ENCODE data around the gene CTU2.

Gene CTU2

GRCh38 chr16:88681084-88681680 lies 25.1 kb upstream of the CTU2 start:
- TF ChIP-seq, protein P1, sequence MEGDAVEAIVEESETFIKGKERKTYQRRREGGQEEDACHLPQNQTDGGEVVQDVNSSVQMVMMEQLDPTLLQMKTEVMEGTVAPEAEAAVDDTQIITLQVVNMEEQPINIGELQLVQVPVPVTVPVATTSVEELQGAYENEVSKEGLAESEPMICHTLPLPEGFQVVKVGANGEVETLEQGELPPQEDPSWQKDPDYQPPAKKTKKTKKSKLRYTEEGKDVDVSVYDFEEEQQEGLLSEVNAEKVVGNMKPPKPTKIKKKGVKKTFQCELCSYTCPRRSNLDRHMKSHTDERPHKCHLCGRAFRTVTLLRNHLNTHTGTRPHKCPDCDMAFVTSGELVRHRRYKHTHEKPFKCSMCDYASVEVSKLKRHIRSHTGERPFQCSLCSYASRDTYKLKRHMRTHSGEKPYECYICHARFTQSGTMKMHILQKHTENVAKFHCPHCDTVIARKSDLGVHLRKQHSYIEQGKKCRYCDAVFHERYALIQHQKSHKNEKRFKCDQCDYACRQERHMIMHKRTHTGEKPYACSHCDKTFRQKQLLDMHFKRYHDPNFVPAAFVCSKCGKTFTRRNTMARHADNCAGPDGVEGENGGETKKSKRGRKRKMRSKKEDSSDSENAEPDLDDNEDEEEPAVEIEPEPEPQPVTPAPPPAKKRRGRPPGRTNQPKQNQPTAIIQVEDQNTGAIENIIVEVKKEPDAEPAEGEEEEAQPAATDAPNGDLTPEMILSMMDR (IDR thresholded peaks at IDR 0.05; ENCODE audit: control insufficient read depth, extremely low read depth, insufficient read depth) = peak; percentile 69
- no peak for DNase-seq (ENCODE audit: low read depth)
- no peak overlapping the region for H3K4me3 ChIP-seq (ENCODE audit: low read depth, low read length)

- no peak for DNase-seq (ENCODE audit: low read depth)
- TF ChIP-seq, protein P1 (IDR thresholded peaks at IDR 0.05; ENCODE audit: control insufficient read depth, extremely low read depth, insufficient read depth) = no peak
- H3K4me3 ChIP-seq (ENCODE audit: low read depth, low read length) = no peak overlapping the region
Observed at GRCh38 chr16:88681709-88682451, 24.4 kb upstream of the CTU2 start.

DNA sequence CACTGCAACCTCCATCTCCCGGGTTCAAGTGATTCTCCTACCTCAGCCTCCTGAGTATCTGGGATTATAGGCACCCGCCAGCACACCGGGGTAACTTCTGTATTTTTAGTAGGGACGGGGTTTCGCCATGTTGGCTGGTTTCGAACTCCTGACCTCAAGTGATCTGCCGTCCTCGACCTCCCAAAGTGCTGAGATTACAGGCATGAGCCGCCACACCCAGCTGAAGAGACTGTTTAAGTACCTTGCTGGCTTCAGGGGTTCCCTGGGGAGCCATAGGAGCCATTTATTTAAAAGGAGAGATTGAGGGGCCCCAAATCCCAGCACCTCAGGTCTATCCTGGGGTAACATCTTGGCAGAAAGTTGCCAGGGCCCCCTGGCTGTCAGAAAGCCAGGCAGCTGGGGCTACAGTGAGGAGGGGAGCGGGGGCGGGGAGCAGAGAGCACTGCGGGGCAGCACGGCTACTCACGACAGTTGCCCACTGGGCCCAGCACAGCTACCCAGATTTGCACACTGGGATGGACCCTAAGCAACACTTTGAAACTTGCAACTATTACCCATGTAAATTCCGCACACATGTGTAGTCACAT lies 21.6 kb upstream of the CTU2 start:
- H3K4me3 ChIP-seq (ENCODE audit: low read depth, low read length) = no peak overlapping the region
- no peak for DNase-seq (ENCODE audit: low read depth)
- TF ChIP-seq, protein P1 (IDR thresholded peaks at IDR 0.05; ENCODE audit: control insufficient read depth, extremely low read depth, insufficient read depth) = no peak

GRCh38 chr16:88685156-88686061 lies 20.9 kb upstream of the CTU2 start:
- TF ChIP-seq, protein P1 (IDR thresholded peaks at IDR 0.05; ENCODE audit: control insufficient read depth, extremely low read depth, insufficient read depth) = peak; percentile 31; the same call in 1 of the 2 replicates
- DNase-seq (ENCODE audit: low read depth) = no peak
- peak overlapping the region; percentile 62 for H3K4me3 ChIP-seq (ENCODE audit: low read depth, low read length)

- TF ChIP-seq, protein P1 (IDR thresholded peaks at IDR 0.05; ENCODE audit: control insufficient read depth, extremely low read depth, insufficient read depth) = no peak
- no peak for DNase-seq (ENCODE audit: low read depth)
- H3K4me3 ChIP-seq (ENCODE audit: low read depth, low read length) = peak overlapping the region; percentile 62
Observed at GRCh38 chr16:88686062-88686438, 20.3 kb upstream of the CTU2 start.

- TF ChIP-seq, protein P1 (IDR thresholded peaks at IDR 0.05; ENCODE audit: control insufficient read depth, extremely low read depth, insufficient read depth) = no peak
- no peak for DNase-seq (ENCODE audit: low read depth)
- H3K4me3 ChIP-seq (ENCODE audit: low read depth, low read length) = peak within 1 kb of the TSS; percentile 62
Observed at GRCh38 chr16:88686439-88687253, 19.7 kb upstream of the CTU2 start, which contains the start of gene SNAI3. Gene SNAI3, minus strand, starts transcription at chr16:88686507. Its CDS starts 101 bp downstream, at chr16:88686406.
